Esophagus (tissue), 2 donors: ENCODE results near the gene NDUFA13. TPM values are rescaled to one million over a fixed set of nuclear protein-coding genes. Genes with fewer than 3 reads are reported as not detected.

Experiments used
- H3K27ac ChIP-seq, 2 donors: one replicate each; pipeline ENCODE4 v1.5.1; 2013; ENCODE audit warnings: low read depth in 2 of 2, mild to moderate bottlenecking in 2 of 2, inconsistent platforms in 1 of 2, low read length in 1 of 2, moderate library complexity in 1 of 2
- H3K27me3 ChIP-seq, 2 donors: one replicate each; pipeline ENCODE4 v1.6.1; 2013; ENCODE audit warnings: low read length in 2 of 2, control low read depth in 1 of 2, mild to moderate bottlenecking in 1 of 2; ENCODE audit not compliant: insufficient read depth in 2 of 2, control insufficient read depth in 1 of 2
- H3K36me3 ChIP-seq, 2 donors: one replicate each; pipeline ENCODE4 v1.6.1; 2013; ENCODE audit warnings: low read length in 1 of 2; ENCODE audit not compliant: control insufficient read depth in 2 of 2, insufficient read depth in 2 of 2
- H3K4me1 ChIP-seq, 2 donors: one replicate each; pipeline ENCODE4 v1.6.1; 2013; ENCODE audit warnings: low read length in 1 of 2; ENCODE audit not compliant: control insufficient read depth in 2 of 2, insufficient read depth in 2 of 2
- H3K4me3 ChIP-seq, 2 donors: one replicate each; pipeline ENCODE4 v1.5.1; 2013; ENCODE audit warnings: low read length in 2 of 2, mild to moderate bottlenecking in 2 of 2, low read depth in 1 of 2, moderate library complexity in 1 of 2
- H3K9me3 ChIP-seq, 2 donors: one replicate each; pipeline ENCODE4 v1.6.1; 2013; ENCODE audit warnings: mild to moderate bottlenecking in 2 of 2, low read depth in 1 of 2, low read length in 1 of 2, moderate library complexity in 1 of 2; ENCODE audit not compliant: control insufficient read depth in 2 of 2, insufficient read depth in 1 of 2
- WGBS, 2 donors: extraction: QIAGEN DNeasy Blood & Tissue Kit; methylation state at CpG; one replicate each; pipeline ENCODE4 v1.1.7; 2013; 5-methylcytosine and 5-hydroxymethylcytosine counted together
- polyA plus RNA-seq, 2 donors: library from polyadenylated mRNA; stranded (reverse); fragments of 200-250 nt; gene quantifications; one replicate each; pipeline ENCODE4 v1.2.3, GENCODE V29; 2013
- donor health status: healthy with polysubstance abuse.
- donor health status: Bipolar disorder and iron deficiency.

NDUFA13 gene
- polyA plus RNA-seq, 2 donors, result 273 to 353 TPM

GRCh38 chr19:19499272-19499995 lies 16.6 kb upstream of the NDUFA13 start:
- Histone ChIP-seq H3K4me3 (no peak overlapping the region), H3K27ac (no peak overlapping the region), H3K4me1 (no peaks in the 10 kb centered on the region), H3K27me3 (no peaks in the 10 kb centered on the region), H3K36me3 (peaks cover 29 to 71% of the 10 kb centered on the region in 2 donors), H3K9me3 (no peaks in the 10 kb centered on the region)
- WGBS, 2 donors, result 88 to 89% methylated on average over 17 to 18 of the region's 18 CpGs

GRCh38 chr19:19500975-19501644 lies 14.9 kb upstream of the NDUFA13 start:
- Histone ChIP-seq H3K36me3 (peaks cover 34 to 74% of the 10 kb centered on the region in 2 donors), H3K27me3 (no peaks in the 10 kb centered on the region), H3K27ac (no peak overlapping the region), H3K4me1 (no peaks in the 10 kb centered on the region), H3K9me3 (no peaks in the 10 kb centered on the region), H3K4me3 (no peak overlapping the region)
- WGBS, 2 donors, result 91% methylated on average over 34 of the region's 34 CpGs

GRCh38 chr19:19501798-19502197 lies 14.2 kb upstream of the NDUFA13 start:
- Histone ChIP-seq H3K4me3 (no peak overlapping the region), H3K36me3 (peaks cover 31 to 71% of the 10 kb centered on the region in 2 donors), H3K27me3 (no peaks in the 10 kb centered on the region), H3K27ac (no peak overlapping the region), H3K9me3 (no peaks in the 10 kb centered on the region), H3K4me1 (no peaks in the 10 kb centered on the region)
- 96% methylated on average over 26 of the region's 26 CpGs for WGBS, 2 donors

- 94 to 95% methylated on average over 19 of the region's 19 CpGs for WGBS, 2 donors
- no peak overlapping the region for H3K4me3 ChIP-seq
- H3K36me3 ChIP-seq, result peaks cover 31 to 72% of the 10 kb centered on the region in 2 donors
These were observed 13.7 kb upstream of the NDUFA13 start for GRCh38 chr19:19502281-19502680.

GRCh38 chr19:19502808-19503602 lies 13.0 kb upstream of the NDUFA13 start:
- WGBS, 2 donors, result 81 to 86% methylated on average over 18 of the region's 18 CpGs
- no peak overlapping the region for H3K4me3 ChIP-seq
- no peaks in the 10 kb centered on the region for H3K27me3 ChIP-seq
- peak overlapping the region in 1 of 2 donors; percentile 25 for H3K27ac ChIP-seq
- peaks cover 31 to 72% of the 10 kb centered on the region in 2 donors for H3K36me3 ChIP-seq
- H3K4me1 ChIP-seq, result no peaks in the 10 kb centered on the region
- no peaks in the 10 kb centered on the region for H3K9me3 ChIP-seq

More at GRCh38 chr19:19502281-19502680, 13.7 kb upstream of the NDUFA13 start:
- no peaks in the 10 kb centered on the region for H3K4me1 ChIP-seq
- no peaks in the 10 kb centered on the region for H3K9me3 ChIP-seq
- H3K27me3 ChIP-seq, result no peaks in the 10 kb centered on the region
- H3K27ac ChIP-seq, result no peak overlapping the region

GRCh38 chr19:19504754-19505668 lies 11.0 kb upstream of the NDUFA13 start:
- Histone ChIP-seq H3K27me3 (no peaks in the 10 kb centered on the region), H3K27ac (no peak overlapping the region), H3K4me1 (peaks cover 0 to 2% of the 10 kb centered on the region in 2 donors), H3K9me3 (no peaks in the 10 kb centered on the region), H3K36me3 (peaks cover 28 to 55% of the 10 kb centered on the region in 2 donors), H3K4me3 (no peak overlapping the region)
- 91 to 95% methylated on average over 23 of the region's 23 CpGs for WGBS, 2 donors

- Histone ChIP-seq H3K4me1 (peaks cover 0 to 5% of the 10 kb centered on the region in 2 donors), H3K4me3 (no peak overlapping the region), H3K36me3 (peaks cover 25 to 48% of the 10 kb centered on the region in 2 donors), H3K9me3 (no peaks in the 10 kb centered on the region), H3K27ac (no peak overlapping the region), H3K27me3 (no peaks in the 10 kb centered on the region)
- 84 to 87% methylated on average over 27 of the region's 27 CpGs for WGBS, 2 donors
These were observed 10.2 kb upstream of the NDUFA13 start for GRCh38 chr19:19505669-19506326.

GRCh38 chr19:19506592-19506991 lies 9.4 kb upstream of the NDUFA13 start:
- Histone ChIP-seq H3K9me3 (no peaks in the 10 kb centered on the region), H3K27me3 (no peaks in the 10 kb centered on the region), H3K4me3 (peak overlapping the region in 1 of 2 donors; percentile 21), H3K36me3 (peaks cover 19 to 40% of the 10 kb centered on the region in 2 donors), H3K27ac (no peak overlapping the region), H3K4me1 (peaks cover 0 to 5% of the 10 kb centered on the region in 2 donors)
- 68 to 75% methylated on average over 12 of the region's 12 CpGs for WGBS, 2 donors
